Nephron progenitor cell (in vitro differentiated cells): Measurements from ENCODE around the gene PDE4D.

Experiments
- DNase-seq: peaks from one replicate; pipeline ENCODE4 v3.0.0; 2021
- H3K27ac Mint-ChIP-seq: 2 replicates; pipeline ENCODE4 v1.8.0; 2021; ENCODE audit warnings: mild to moderate bottlenecking, moderate library complexity, mixed read lengths
- H3K27me3 Mint-ChIP-seq: 2 replicates; pipeline ENCODE4 v1.8.0; 2021; ENCODE audit warnings: mild to moderate bottlenecking, low read depth, mixed read lengths; ENCODE audit not compliant: poor library complexity
- H3K36me3 Mint-ChIP-seq: 2 replicates; pipeline ENCODE4 v1.8.0; 2021; ENCODE audit warnings: low read depth, mixed read lengths
- H3K4me1 Mint-ChIP-seq: 2 replicates; pipeline ENCODE4 v1.8.0; 2021; ENCODE audit warnings: mixed read lengths
- H3K4me3 Mint-ChIP-seq: 2 replicates; pipeline ENCODE4 v1.8.0; 2021; ENCODE audit warnings: mild to moderate bottlenecking, moderate library complexity, mixed read lengths
- H3K9me3 Mint-ChIP-seq: 2 replicates; pipeline ENCODE4 v1.8.0; 2021; ENCODE audit warnings: mild to moderate bottlenecking, moderate library complexity, mixed read lengths
- TF ChIP-seq, protein P1 (sequence below): fragments of 200-600 bp; sonication (generic); IDR thresholded peaks from 2 replicates; pipeline ENCODE4 v1.5.0; 2021; ENCODE audit warnings: antibody characterized with exemption

PDE4D gene

GRCh38 chr5:59296317-59297264 is 596.9 kb downstream of the PDE4D start:
- Mint-ChIP-seq H3K9me3 (peaks cover 4% of the 10 kb centered on the region), H3K27ac (no peak overlapping the region), H3K36me3 (peaks cover 4% of the 10 kb centered on the region), H3K27me3 (no peaks in the 10 kb centered on the region), H3K4me1 (peaks cover 53% of the 10 kb centered on the region), H3K4me3 (no peak overlapping the region)
- no peak for DNase-seq
- TF ChIP-seq, protein P1, sequence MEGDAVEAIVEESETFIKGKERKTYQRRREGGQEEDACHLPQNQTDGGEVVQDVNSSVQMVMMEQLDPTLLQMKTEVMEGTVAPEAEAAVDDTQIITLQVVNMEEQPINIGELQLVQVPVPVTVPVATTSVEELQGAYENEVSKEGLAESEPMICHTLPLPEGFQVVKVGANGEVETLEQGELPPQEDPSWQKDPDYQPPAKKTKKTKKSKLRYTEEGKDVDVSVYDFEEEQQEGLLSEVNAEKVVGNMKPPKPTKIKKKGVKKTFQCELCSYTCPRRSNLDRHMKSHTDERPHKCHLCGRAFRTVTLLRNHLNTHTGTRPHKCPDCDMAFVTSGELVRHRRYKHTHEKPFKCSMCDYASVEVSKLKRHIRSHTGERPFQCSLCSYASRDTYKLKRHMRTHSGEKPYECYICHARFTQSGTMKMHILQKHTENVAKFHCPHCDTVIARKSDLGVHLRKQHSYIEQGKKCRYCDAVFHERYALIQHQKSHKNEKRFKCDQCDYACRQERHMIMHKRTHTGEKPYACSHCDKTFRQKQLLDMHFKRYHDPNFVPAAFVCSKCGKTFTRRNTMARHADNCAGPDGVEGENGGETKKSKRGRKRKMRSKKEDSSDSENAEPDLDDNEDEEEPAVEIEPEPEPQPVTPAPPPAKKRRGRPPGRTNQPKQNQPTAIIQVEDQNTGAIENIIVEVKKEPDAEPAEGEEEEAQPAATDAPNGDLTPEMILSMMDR = no peak

DNA sequence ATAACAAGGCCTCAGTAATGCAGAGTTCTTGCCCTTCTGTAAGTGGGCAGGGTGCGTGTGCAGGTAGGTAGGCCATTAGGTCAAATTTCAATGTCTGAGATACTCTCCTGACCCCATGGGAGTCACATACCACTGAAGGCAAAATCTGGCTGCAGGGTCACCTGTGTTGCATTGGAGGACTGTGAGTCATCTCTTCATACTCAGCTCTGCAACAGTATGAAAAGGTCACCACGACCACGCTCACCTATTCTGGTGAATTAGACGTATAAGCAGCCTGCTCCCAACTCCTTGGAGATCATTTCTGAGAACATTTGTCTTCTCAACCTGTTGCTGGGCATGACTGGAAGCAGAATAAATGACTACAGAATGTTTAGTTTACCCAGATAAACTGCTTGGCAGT is 599.8 kb downstream of the PDE4D start:
- peaks cover 27% of the 10 kb centered on the region for H3K4me1 Mint-ChIP-seq
- H3K27me3 Mint-ChIP-seq = no peaks in the 10 kb centered on the region
- H3K36me3 Mint-ChIP-seq = no peaks in the 10 kb centered on the region
- H3K9me3 Mint-ChIP-seq = no peaks in the 10 kb centered on the region
- no peak overlapping the region for H3K27ac Mint-ChIP-seq
- TF ChIP-seq, protein P1 = no peak
- no peak overlapping the region for H3K4me3 Mint-ChIP-seq
- DNase-seq = no peak

DNA sequence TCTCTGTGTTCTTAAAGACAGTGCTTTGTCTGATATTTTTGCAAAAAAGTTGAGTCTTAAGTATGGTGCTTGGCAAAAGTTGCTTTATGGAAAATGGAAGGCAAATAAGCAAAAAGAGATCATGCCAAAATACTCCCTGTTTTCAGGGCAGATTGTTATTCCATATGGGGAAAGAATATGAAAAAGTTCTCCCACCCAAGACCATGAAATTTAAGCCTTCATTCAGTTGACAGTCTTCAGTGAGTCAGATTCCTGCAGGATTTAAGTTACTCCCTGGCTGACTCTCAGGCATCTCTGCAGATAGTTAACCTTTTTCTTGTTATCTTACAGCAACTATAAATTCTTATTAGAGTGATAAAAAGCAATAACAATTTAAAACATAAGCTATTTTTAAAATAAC is 601.6 kb downstream of the PDE4D start:
- H3K4me3 Mint-ChIP-seq = no peak overlapping the region
- peak overlapping the region; percentile 27 for H3K27ac Mint-ChIP-seq
- TF ChIP-seq, protein P1 = no peak
- no peak for DNase-seq
- peaks cover 14% of the 10 kb centered on the region for H3K4me1 Mint-ChIP-seq
- H3K27me3 Mint-ChIP-seq = no peaks in the 10 kb centered on the region
- peaks cover 6% of the 10 kb centered on the region for H3K9me3 Mint-ChIP-seq
- H3K36me3 Mint-ChIP-seq = peaks cover 4% of the 10 kb centered on the region

- no peak overlapping the region for H3K4me3 Mint-ChIP-seq
- H3K27ac Mint-ChIP-seq = no peak overlapping the region
- TF ChIP-seq, protein P1 = no peak
- H3K9me3 Mint-ChIP-seq = peaks cover 11% of the 10 kb centered on the region
- H3K27me3 Mint-ChIP-seq = no peaks in the 10 kb centered on the region
- no peak for DNase-seq
- H3K4me1 Mint-ChIP-seq = peaks cover 8% of the 10 kb centered on the region
- H3K36me3 Mint-ChIP-seq = peaks cover 4% of the 10 kb centered on the region
Observed at GRCh38 chr5:59287884-59288283, 605.6 kb downstream of the PDE4D start.

DNA sequence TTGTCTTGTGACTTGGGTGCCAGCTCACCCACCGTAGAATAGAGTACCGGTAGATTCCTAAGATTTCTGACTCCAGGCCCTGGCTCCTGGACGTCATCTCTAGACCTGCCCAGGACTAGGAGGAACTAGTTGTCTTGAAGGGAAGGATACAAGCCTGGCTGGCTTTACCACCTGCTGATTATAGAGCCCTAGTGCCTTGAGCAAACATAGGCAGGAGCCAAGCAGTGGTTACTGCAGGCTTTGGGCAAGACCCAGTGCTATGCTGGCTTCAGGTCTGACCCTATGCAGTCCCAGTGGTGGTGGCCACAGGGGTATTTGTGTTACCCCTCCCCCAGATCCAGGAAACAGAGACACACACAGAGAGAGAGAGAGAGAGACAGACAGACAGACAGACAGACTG is 606.2 kb downstream of the PDE4D start:
- Mint-ChIP-seq H3K4me3 (no peak overlapping the region), H3K9me3 (peaks cover 11% of the 10 kb centered on the region), H3K36me3 (peaks cover 4% of the 10 kb centered on the region), H3K27ac (no peak overlapping the region), H3K4me1 (peaks cover 8% of the 10 kb centered on the region), H3K27me3 (no peaks in the 10 kb centered on the region)
- DNase-seq = no peak
- TF ChIP-seq, protein P1 = no peak

GRCh38 chr5:59286510-59286909 is 607.0 kb downstream of the PDE4D start:
- H3K27me3 Mint-ChIP-seq = no peaks in the 10 kb centered on the region
- H3K4me1 Mint-ChIP-seq = peaks cover 3% of the 10 kb centered on the region
- peaks cover 4% of the 10 kb centered on the region for H3K36me3 Mint-ChIP-seq
- H3K4me3 Mint-ChIP-seq = no peak overlapping the region
- H3K9me3 Mint-ChIP-seq = peaks cover 11% of the 10 kb centered on the region
- TF ChIP-seq, protein P1 = no peak
- no peak for DNase-seq
- H3K27ac Mint-ChIP-seq = no peak overlapping the region
